HEK293T (cell line): ENCODE measurements around the gene PLB1.

Experiments
- ELF4 ChIP-seq: fragments of 450-650 bp; IDR thresholded peaks from 2 replicates; pipeline ENCODE4 v1.6.1; 2017; ENCODE audit warnings: antibody characterized with exemption
- SP1 ChIP-seq: fragments of 450-650 bp; IDR thresholded peaks from 2 replicates; pipeline ENCODE4 v1.6.1; 2017
- TARDBP ChIP-seq: fragments of 450-650 bp; IDR thresholded peaks from 2 replicates; pipeline ENCODE4 v1.6.1; 2016
- ZNF384 ChIP-seq: fragments of 450-650 bp; IDR thresholded peaks from 2 replicates; pipeline ENCODE4 v1.6.1; 2016

GRCh38 chr2:28666496-28667184 lies 170.8 kb downstream of the PLB1 start:
- no peak for TF ChIP-seq SP1
- TF ChIP-seq ZNF384 = no peak
- TF ChIP-seq ELF4 = no peak
- no peak for TF ChIP-seq TARDBP
